ENCODE measurements around the gene A3GALT2. TPM values are rescaled to one million over a fixed set of nuclear protein-coding genes. Genes with fewer than 3 reads are reported as not detected.

Gene A3GALT2
- polyA plus RNA-seq, 1 donor from 2014 or later, result 0.35 TPM

DNA sequence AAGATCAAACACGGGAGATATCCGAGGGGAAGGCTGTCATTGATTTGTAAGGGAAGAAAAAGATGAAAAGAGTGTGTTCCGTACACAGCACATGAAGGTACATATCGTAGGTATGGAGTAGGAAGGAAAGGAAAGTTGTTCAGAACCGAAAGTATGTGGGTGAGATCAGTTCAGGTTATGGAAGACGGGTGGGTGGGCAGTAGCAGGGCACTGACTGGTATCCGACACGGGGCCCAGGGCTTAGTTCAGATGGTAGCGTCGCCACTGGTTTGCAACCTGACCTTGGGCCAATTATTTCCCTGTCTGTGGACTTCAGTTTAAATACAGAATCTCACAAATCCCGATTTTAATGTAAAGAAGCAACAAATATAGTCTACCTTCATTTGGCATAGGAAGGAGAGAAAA, 27.8 kb upstream of the A3GALT2 start:
- Histone ChIP-seq H3K9ac (ENCODE audit: low read length) (peak overlapping the region; percentile 84), H2AFZ (ENCODE audit: low read depth, low read length) (no peak overlapping the region), H3K36me3 (ENCODE audit: insufficient read depth, low read length) (peaks cover 6% of the 10 kb centered on the region), H3F3A (ENCODE audit: insufficient read depth, low read length, poor library complexity, severe bottlenecking) (no peaks in the 10 kb centered on the region), H3K9me3 (ENCODE audit: low read length) (no peaks in the 10 kb centered on the region), H3K4me2 (ENCODE audit: low read length) (peak overlapping the region; percentile 95), H3K79me2 (replicated peaks; ENCODE audit: insufficient read depth, low read length) (peaks cover 65% of the 10 kb centered on the region), H3K27ac (ENCODE audit: low read length) (peak overlapping the region; percentile 85), H4K20me1 (ENCODE audit: insufficient read depth) (peaks cover 6% of the 10 kb centered on the region), H3K4me3 (ENCODE audit: low read length) (peak overlapping the region; percentile 86), H3K9me2 (ENCODE audit: insufficient read depth, low read length) (no peaks in the 10 kb centered on the region), H3K27me3 (ENCODE audit: insufficient read depth, low read depth, low read length) (no peaks in the 10 kb centered on the region)
- TF ChIP-seq TAF1 (IDR thresholded peaks at IDR 0.05; ENCODE audit: low read depth) (no peak), SMC3 (conservative IDR thresholded peaks at IDR 0.05; ENCODE audit: poor library complexity) (no peak), EP300 (conservative IDR thresholded peaks at IDR 0.05; ENCODE audit: poor library complexity, severe bottlenecking) (no peak), MXI1 (conservative IDR thresholded peaks at IDR 0.05; ENCODE audit: poor library complexity, severe bottlenecking) (no peak), RAD21 (conservative IDR thresholded peaks at IDR 0.05) (no peak)
- TF ChIP-seq, protein P1, sequence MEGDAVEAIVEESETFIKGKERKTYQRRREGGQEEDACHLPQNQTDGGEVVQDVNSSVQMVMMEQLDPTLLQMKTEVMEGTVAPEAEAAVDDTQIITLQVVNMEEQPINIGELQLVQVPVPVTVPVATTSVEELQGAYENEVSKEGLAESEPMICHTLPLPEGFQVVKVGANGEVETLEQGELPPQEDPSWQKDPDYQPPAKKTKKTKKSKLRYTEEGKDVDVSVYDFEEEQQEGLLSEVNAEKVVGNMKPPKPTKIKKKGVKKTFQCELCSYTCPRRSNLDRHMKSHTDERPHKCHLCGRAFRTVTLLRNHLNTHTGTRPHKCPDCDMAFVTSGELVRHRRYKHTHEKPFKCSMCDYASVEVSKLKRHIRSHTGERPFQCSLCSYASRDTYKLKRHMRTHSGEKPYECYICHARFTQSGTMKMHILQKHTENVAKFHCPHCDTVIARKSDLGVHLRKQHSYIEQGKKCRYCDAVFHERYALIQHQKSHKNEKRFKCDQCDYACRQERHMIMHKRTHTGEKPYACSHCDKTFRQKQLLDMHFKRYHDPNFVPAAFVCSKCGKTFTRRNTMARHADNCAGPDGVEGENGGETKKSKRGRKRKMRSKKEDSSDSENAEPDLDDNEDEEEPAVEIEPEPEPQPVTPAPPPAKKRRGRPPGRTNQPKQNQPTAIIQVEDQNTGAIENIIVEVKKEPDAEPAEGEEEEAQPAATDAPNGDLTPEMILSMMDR (IDR thresholded peaks at IDR 0.05; ENCODE audit: poor library complexity, severe bottlenecking), result no peak
- TF ChIP-seq, protein P2, sequence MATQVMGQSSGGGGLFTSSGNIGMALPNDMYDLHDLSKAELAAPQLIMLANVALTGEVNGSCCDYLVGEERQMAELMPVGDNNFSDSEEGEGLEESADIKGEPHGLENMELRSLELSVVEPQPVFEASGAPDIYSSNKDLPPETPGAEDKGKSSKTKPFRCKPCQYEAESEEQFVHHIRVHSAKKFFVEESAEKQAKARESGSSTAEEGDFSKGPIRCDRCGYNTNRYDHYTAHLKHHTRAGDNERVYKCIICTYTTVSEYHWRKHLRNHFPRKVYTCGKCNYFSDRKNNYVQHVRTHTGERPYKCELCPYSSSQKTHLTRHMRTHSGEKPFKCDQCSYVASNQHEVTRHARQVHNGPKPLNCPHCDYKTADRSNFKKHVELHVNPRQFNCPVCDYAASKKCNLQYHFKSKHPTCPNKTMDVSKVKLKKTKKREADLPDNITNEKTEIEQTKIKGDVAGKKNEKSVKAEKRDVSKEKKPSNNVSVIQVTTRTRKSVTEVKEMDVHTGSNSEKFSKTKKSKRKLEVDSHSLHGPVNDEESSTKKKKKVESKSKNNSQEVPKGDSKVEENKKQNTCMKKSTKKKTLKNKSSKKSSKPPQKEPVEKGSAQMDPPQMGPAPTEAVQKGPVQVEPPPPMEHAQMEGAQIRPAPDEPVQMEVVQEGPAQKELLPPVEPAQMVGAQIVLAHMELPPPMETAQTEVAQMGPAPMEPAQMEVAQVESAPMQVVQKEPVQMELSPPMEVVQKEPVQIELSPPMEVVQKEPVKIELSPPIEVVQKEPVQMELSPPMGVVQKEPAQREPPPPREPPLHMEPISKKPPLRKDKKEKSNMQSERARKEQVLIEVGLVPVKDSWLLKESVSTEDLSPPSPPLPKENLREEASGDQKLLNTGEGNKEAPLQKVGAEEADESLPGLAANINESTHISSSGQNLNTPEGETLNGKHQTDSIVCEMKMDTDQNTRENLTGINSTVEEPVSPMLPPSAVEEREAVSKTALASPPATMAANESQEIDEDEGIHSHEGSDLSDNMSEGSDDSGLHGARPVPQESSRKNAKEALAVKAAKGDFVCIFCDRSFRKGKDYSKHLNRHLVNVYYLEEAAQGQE (IDR thresholded peaks at IDR 0.05; ENCODE audit: borderline replicate concordance), result no peak

DNA sequence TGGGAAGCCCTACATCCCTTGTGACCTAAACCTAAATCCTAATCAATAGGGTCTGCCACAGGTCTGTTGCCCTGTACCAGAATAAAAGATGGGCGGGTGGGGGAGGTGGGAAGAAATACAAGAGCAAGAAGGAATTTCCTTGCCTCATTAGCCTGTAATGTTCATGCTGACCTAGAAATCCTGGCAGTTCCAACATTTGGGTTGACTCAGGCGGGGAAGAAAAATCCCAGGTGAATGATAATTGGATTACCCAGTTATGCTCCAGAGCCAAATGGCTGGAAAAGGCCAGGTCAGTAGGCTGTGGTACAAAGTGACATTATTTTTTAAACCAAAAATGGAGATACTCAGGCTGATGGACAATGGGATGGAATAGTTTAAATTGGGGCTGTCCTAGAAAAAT, 27.3 kb upstream of the A3GALT2 start:
- Histone ChIP-seq H4K20me1 (ENCODE audit: insufficient read depth) (peaks cover 6% of the 10 kb centered on the region), H3K36me3 (ENCODE audit: insufficient read depth, low read length) (peaks cover 9% of the 10 kb centered on the region), H3K9me3 (ENCODE audit: low read length) (no peaks in the 10 kb centered on the region), H3K27ac (ENCODE audit: low read length) (peak overlapping the region; percentile 85), H3K4me3 (ENCODE audit: low read length) (peak overlapping the region; percentile 86), H3K9me2 (ENCODE audit: insufficient read depth, low read length) (no peaks in the 10 kb centered on the region), H3K79me2 (replicated peaks; ENCODE audit: insufficient read depth, low read length) (peaks cover 70% of the 10 kb centered on the region), H2AFZ (ENCODE audit: low read depth, low read length) (no peak overlapping the region), H3K9ac (ENCODE audit: low read length) (peak overlapping the region; percentile 84), H3K4me2 (ENCODE audit: low read length) (peak overlapping the region; percentile 95), H3F3A (ENCODE audit: insufficient read depth, low read length, poor library complexity, severe bottlenecking) (no peaks in the 10 kb centered on the region), H3K27me3 (ENCODE audit: insufficient read depth, low read depth, low read length) (no peaks in the 10 kb centered on the region)
- TF ChIP-seq, protein P1 (IDR thresholded peaks at IDR 0.05; ENCODE audit: poor library complexity, severe bottlenecking), result no peak
- TF ChIP-seq RAD21 (conservative IDR thresholded peaks at IDR 0.05) (no peak), EP300 (conservative IDR thresholded peaks at IDR 0.05; ENCODE audit: poor library complexity, severe bottlenecking) (no peak), POLR2AphosphoS5 (IDR thresholded peaks at IDR 0.05) (no peak), EZH2 (IDR thresholded peaks at IDR 0.05; ENCODE audit: borderline replicate concordance, insufficient read depth, low read length, poor library complexity, severe bottlenecking) (no peak), SMC3 (conservative IDR thresholded peaks at IDR 0.05; ENCODE audit: poor library complexity) (no peak), TAF1 (IDR thresholded peaks at IDR 0.05; ENCODE audit: low read depth) (no peak)
- TF ChIP-seq, protein P2 (IDR thresholded peaks at IDR 0.05; ENCODE audit: borderline replicate concordance), result no peak
